ENCODE results near the gene FIGNL2.

- TF ChIP-seq CTCF (IDR thresholded peaks at IDR 0.05) (no peak), POLR2A (IDR thresholded peaks at IDR 0.05) (no peak)
These were observed 51.2 kb downstream of the FIGNL2 start for GRCh38 chr12:51797301-51797700.

All from uterus (tissue), 2 donors.